ENCODE data around the gene SYCE1. TPM values are rescaled to one million over a fixed set of nuclear protein-coding genes. Genes with fewer than 3 reads are reported as not detected.
A peak's percentile ranks its signal among the peaks of the same experiment; 100 is the strongest.
"Not testable (repeated sequence)": the region's sequence is repeated elsewhere in the genome, so short reads cannot be mapped to it uniquely, and the experiment has no call there.

SYCE1 gene
- total RNA-seq, 6 donors from 2014 or later, result 1.0 to 21.0 TPM; not detected in 4

- ATAC-seq (ENCODE audit: low FRiP score in 2 of 2) (peak in 1 of 2 donors; percentile 48), DNase-seq (no peak)
- no peaks in the 10 kb centered on the region for H3K9me3 ChIP-seq
- H3K27me3 ChIP-seq, result no peaks in the 10 kb centered on the region
- H3K4me1 ChIP-seq, result no peaks in the 10 kb centered on the region
- H3K36me3 ChIP-seq, result no peaks in the 10 kb centered on the region
- H3K27ac ChIP-seq, result no peak overlapping the region
- H3K4me3 ChIP-seq, result no peak overlapping the region
- WGBS, 2 donors, result 4 to 48% methylated on average over 3 of the region's 3 CpGs
- TF ChIP-seq POLR2AphosphoS5 (IDR thresholded peaks at IDR 0.05) (no peak), POLR2A (IDR thresholded peaks at IDR 0.05) (no peak), EP300 (IDR thresholded peaks at IDR 0.05) (no peak), CTCF (IDR thresholded peaks at IDR 0.05) (peak in 2 of 6 experiments; percentile 28 to 46)
Measured at GRCh38 chr10:133608855-133609254, 43.5 kb upstream of the SYCE1 start.

- 78 to 88% methylated on average over 2 of the region's 2 CpGs for WGBS, 2 donors
- H3K27ac ChIP-seq, result not testable (repeated sequence)
Measured at GRCh38 chr10:133603434-133603833, 38.1 kb upstream of the SYCE1 start.

GRCh38 chr10:133600657-133601056 lies 35.3 kb upstream of the SYCE1 start:
- no peak for DNase-seq
- no peak for ATAC-seq (ENCODE audit: low FRiP score in 2 of 2)
- Histone ChIP-seq H3K27ac (no peak overlapping the region), H3K4me1 (no peaks in the 10 kb centered on the region), H3K36me3 (no peaks in the 10 kb centered on the region), H3K4me3 (no peak overlapping the region), H3K27me3 (no peaks in the 10 kb centered on the region), H3K9me3 (no peaks in the 10 kb centered on the region)
- 52 to 78% methylated on average over 3 of the region's 3 CpGs for WGBS, 2 donors
- TF ChIP-seq EP300 (IDR thresholded peaks at IDR 0.05) (no peak), POLR2AphosphoS5 (IDR thresholded peaks at IDR 0.05) (no peak), CTCF (IDR thresholded peaks at IDR 0.05) (no peak), POLR2A (IDR thresholded peaks at IDR 0.05) (no peak)

More at GRCh38 chr10:133603434-133603833, 38.1 kb upstream of the SYCE1 start:
- H3K9me3 ChIP-seq; H3K4me1 ChIP-seq; ATAC-seq (ENCODE audit: low FRiP score in 2 of 2); H3K4me3 ChIP-seq; H3K27me3 ChIP-seq; DNase-seq; H3K36me3 ChIP-seq: not testable (repeated sequence)

GRCh38 chr10:133599869-133600268 lies 34.5 kb upstream of the SYCE1 start:
- not testable (repeated sequence) for ATAC-seq (ENCODE audit: low FRiP score in 2 of 2); H3K27me3 ChIP-seq; H3K36me3 ChIP-seq; H3K4me3 ChIP-seq; DNase-seq; H3K4me1 ChIP-seq; H3K9me3 ChIP-seq; H3K27ac ChIP-seq
- WGBS, 2 donors, result 56 to 71% methylated on average over 8 of the region's 8 CpGs

- WGBS, 2 donors, result 65 to 82% methylated on average over 6 of the region's 6 CpGs
- no peak overlapping the region for H3K4me3 ChIP-seq
- H3K9me3 ChIP-seq, result no peaks in the 10 kb centered on the region
- no peaks in the 10 kb centered on the region for H3K36me3 ChIP-seq
- DNase-seq (no peak), ATAC-seq (ENCODE audit: low FRiP score in 2 of 2) (no peak)
- no peaks in the 10 kb centered on the region for H3K27me3 ChIP-seq
- H3K4me1 ChIP-seq, result no peaks in the 10 kb centered on the region
- H3K27ac ChIP-seq, result no peak overlapping the region
- TF ChIP-seq POLR2AphosphoS5 (IDR thresholded peaks at IDR 0.05) (no peak), POLR2A (IDR thresholded peaks at IDR 0.05) (no peak), CTCF (IDR thresholded peaks at IDR 0.05) (no peak), EP300 (IDR thresholded peaks at IDR 0.05) (no peak)
Measured at GRCh38 chr10:133592716-133593115, 27.3 kb upstream of the SYCE1 start.

GRCh38 chr10:133590970-133591359 lies 25.6 kb upstream of the SYCE1 start:
- no peaks in the 10 kb centered on the region for H3K27me3 ChIP-seq
- WGBS, 2 donors, result 79 to 81% methylated on average over 9 to 10 of the region's 10 CpGs
- ATAC-seq (ENCODE audit: low FRiP score in 2 of 2), result peak in 1 of 2 donors; percentile 11
- H3K9me3 ChIP-seq, result no peaks in the 10 kb centered on the region
- no peak for DNase-seq
- no peaks in the 10 kb centered on the region for H3K36me3 ChIP-seq
- no peaks in the 10 kb centered on the region for H3K4me1 ChIP-seq
- no peak overlapping the region for H3K4me3 ChIP-seq
- no peak overlapping the region for H3K27ac ChIP-seq
- TF ChIP-seq POLR2A (IDR thresholded peaks at IDR 0.05), result no peak
- TF ChIP-seq EP300 (IDR thresholded peaks at IDR 0.05), result no peak
- no peak for TF ChIP-seq CTCF (IDR thresholded peaks at IDR 0.05)
- TF ChIP-seq POLR2AphosphoS5 (IDR thresholded peaks at IDR 0.05), result no peak
